Kidney epithelial cell (primary cell): Measurements from ENCODE around the gene DCC. TPM values are rescaled to one million over a fixed set of nuclear protein-coding genes. Genes with fewer than 3 reads are reported as not detected.

Source experiments
- DNase-seq: peaks from one replicate; pipeline ENCODE4 v3.0.0-alpha.2; 2010; ENCODE audit warnings: low read depth
- H3K27me3 ChIP-seq: 2 replicates; pipeline ENCODE4 v1.6.0; 2011; ENCODE audit warnings: low read length; ENCODE audit not compliant: control insufficient read depth, insufficient read depth
- H3K36me3 ChIP-seq: 2 replicates; pipeline ENCODE4 v1.5.1; 2011; ENCODE audit warnings: low read length; ENCODE audit not compliant: control insufficient read depth, insufficient read depth
- H3K4me3 ChIP-seq: 2 replicates; pipeline ENCODE4 v1.5.1; 2011; ENCODE audit warnings: low read depth, mild to moderate bottlenecking, control low read depth, low read length
- total RNA-seq: library from RNA; depleted of rRNA; stranded (reverse); fragments of >200 nt; gene quantifications from 2 replicates; pipeline ENCODE4 v1.2.3, GENCODE V29; 2015
- TF ChIP-seq, protein P1 (sequence below): IDR thresholded peaks from 2 replicates; pipeline ENCODE4 v1.5.1; 2011; ENCODE audit warnings: mild to moderate bottlenecking, moderate library complexity, low read length, control low read depth, inconsistent platforms; ENCODE audit not compliant: insufficient read depth, poor library complexity, severe bottlenecking

The DCC gene
- total RNA-seq, 1 donor from 2014 or later, result 0.04 TPM

DNA sequence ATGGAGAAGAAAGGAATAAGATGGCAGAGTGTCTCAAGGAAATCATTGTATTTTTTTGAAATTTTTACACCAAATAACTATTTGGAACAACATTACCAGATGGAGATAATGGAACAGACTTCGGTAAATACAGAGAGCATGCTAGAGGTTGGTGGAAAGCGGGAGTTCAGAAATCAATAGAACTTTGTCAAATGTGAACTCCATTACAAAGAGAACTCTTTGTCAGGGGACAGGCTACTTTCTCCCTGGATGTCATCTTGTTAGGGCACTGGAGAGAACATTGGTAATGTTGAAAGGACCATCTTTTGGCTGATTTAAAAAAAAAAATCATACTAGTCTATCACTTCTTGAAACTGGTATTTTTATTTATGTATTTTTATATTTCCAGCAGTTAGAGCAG is 30.8 kb downstream of the DCC start:
- H3K4me3 ChIP-seq, result no peak overlapping the region
- no peak for DNase-seq
- H3K27me3 ChIP-seq, result no peaks in the 10 kb centered on the region
- TF ChIP-seq, protein P1, sequence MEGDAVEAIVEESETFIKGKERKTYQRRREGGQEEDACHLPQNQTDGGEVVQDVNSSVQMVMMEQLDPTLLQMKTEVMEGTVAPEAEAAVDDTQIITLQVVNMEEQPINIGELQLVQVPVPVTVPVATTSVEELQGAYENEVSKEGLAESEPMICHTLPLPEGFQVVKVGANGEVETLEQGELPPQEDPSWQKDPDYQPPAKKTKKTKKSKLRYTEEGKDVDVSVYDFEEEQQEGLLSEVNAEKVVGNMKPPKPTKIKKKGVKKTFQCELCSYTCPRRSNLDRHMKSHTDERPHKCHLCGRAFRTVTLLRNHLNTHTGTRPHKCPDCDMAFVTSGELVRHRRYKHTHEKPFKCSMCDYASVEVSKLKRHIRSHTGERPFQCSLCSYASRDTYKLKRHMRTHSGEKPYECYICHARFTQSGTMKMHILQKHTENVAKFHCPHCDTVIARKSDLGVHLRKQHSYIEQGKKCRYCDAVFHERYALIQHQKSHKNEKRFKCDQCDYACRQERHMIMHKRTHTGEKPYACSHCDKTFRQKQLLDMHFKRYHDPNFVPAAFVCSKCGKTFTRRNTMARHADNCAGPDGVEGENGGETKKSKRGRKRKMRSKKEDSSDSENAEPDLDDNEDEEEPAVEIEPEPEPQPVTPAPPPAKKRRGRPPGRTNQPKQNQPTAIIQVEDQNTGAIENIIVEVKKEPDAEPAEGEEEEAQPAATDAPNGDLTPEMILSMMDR, result no peak
- no peaks in the 10 kb centered on the region for H3K36me3 ChIP-seq

DNA sequence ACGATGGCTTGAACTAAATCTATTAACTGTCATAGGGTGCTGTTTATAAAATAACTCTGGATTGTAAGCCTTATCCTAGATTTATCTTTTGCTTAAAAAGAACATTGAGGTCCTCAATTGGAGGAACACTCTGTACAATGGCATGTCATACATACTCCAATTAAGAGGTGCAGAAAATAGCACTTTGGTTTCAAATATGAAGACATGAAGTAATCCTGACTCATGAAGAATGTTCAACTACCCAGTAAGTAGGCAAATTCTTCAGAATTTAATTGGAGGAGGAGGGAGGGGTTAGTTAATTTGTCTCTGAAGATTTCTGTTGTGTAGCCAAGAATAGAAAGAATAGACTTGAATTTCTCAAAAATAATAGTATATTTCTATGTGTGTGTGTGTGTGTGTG is 36.1 kb downstream of the DCC start:
- H3K36me3 ChIP-seq, result no peaks in the 10 kb centered on the region
- H3K27me3 ChIP-seq, result no peaks in the 10 kb centered on the region
- DNase-seq, result no peak
- H3K4me3 ChIP-seq, result no peak overlapping the region
- TF ChIP-seq, protein P1, result no peak

DNA sequence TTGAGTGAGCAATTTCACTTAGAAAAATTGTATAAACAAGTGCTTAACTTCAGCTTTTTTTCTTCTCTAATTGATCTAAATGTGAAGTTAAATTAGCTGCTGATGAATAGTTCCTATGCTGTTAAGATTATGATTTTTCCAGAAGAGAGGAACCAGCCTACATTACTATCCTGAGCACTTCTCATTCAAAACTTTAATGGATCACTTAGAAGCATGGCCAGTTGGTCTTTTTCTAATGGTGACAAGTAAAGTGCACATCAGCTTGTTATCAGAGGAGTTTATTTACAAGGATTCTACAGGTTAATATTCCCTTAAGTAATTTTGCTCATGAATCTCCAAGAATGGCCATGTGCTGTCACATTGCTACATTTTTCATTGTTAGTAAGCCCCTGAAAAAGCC is 37.1 kb downstream of the DCC start:
- no peaks in the 10 kb centered on the region for H3K27me3 ChIP-seq
- TF ChIP-seq, protein P1, result no peak
- H3K36me3 ChIP-seq, result no peaks in the 10 kb centered on the region
- no peak overlapping the region for H3K4me3 ChIP-seq
- no peak for DNase-seq

DNA sequence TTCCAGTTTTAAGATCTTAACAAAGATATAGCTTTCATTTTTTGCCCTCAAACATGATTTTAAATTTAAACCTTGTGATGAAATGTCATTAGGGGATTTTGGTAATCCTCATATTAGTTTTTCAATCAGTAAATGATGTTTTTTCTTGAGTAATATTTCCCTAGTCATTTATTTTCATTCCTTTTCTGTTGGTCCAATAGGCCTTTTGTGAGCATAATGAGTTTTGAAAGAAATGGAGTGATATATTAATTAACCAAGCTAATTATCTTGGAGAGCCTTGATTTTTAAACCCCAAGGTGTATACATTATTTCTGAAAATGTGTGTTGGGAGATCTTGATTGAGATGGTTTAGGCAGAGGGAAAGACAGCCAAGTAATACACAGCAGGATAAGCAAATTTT is 46.3 kb downstream of the DCC start:
- H3K36me3 ChIP-seq, result no peaks in the 10 kb centered on the region
- H3K27me3 ChIP-seq, result no peaks in the 10 kb centered on the region
- DNase-seq, result no peak
- TF ChIP-seq, protein P1, result no peak
- H3K4me3 ChIP-seq, result no peak overlapping the region

DNA sequence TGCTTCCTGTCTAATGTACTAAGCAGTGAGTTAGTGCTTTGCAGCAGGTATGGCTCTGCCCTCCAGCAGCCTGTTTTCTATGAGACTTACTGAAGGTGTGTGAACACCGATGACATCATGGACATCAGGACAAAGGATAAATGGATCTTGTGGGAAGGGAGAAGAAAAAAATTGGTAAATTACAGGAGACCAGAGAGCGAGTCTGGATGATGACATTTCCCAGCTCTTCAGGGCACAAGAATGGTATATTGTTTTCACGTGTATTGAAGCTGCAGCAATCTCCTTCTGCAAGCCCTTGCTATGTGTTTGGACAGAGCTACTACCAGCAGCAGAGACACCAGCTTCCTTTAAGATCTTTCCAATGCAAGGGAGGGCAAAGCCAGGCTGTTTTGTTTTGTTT is 47.2 kb downstream of the DCC start:
- Histone ChIP-seq H3K27me3 (no peaks in the 10 kb centered on the region), H3K36me3 (no peaks in the 10 kb centered on the region), H3K4me3 (no peak overlapping the region)
- TF ChIP-seq, protein P1, result no peak
- no peak for DNase-seq

DNA sequence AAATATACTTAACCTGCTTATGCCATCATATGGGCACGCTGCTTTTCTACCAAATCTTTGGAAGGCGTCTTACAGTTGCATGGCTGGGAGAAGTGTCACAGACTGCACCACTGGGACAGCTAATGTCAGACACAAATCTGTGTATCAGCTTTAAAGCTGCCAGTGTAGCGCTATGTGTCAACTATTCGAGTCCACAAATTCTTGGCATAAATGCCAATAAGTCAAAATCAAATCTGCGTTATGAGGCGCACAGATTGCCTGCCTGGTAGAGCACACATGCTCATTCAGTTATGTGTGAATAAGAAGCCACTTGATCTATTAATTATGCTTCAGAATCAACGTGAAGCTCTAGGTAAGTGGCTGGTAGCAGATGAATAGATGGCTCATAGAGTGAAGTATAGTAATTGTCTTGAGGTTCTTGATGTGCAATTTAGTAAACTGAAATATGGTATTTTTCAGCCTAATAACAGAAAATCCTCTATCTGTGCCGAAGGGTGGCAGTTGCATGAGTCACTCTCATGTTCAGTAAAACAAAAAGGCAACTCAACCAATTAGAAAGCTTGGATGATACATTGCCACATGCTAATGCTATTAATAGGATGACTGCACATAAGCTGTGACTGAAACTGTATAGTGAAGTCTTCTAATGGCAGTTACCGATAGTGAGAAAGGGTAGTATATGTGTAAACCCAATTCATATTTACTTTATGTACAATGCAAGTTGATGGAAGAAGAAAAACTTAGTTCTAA is 52.0 kb downstream of the DCC start:
- TF ChIP-seq, protein P1, result no peak
- Histone ChIP-seq H3K36me3 (no peaks in the 10 kb centered on the region), H3K4me3 (no peak overlapping the region), H3K27me3 (no peaks in the 10 kb centered on the region)
- DNase-seq, result no peak
